WTC11 (cell line): ENCODE measurements around the gene BAIAP2. TPM values are rescaled to one million over a fixed set of nuclear protein-coding genes. Genes with fewer than 3 reads are reported as not detected.

Experiments used
- ATAC-seq: fragments of 200-7000 bp; cut with Tn5 transposase; 2 replicates; pipeline ENCODE4 v1.10.0; 2021; ENCODE audit warnings: mild to moderate bottlenecking, moderate library complexity
- CTCF ChIA-PET: fragments of 300-600 bp; sonication (Branson Sonifier 250); formaldehyde crosslinking; loops from one replicate; lab custom pipeline; 2021; ENCODE audit warnings: antibody characterized with exemption; lab: Charles Lee
- POLR2A ChIA-PET: fragments of 350-600 bp; sonication (Branson Sonifier 250); formaldehyde crosslinking; loops from one replicate; lab custom pipeline; 2021; ENCODE audit warnings: antibody characterized with exemption; lab: Charles Lee
- DNase-seq: peaks from one replicate; pipeline ENCODE4 v3.0.0; 2021; ENCODE audit warnings: low spot score
- H3K27ac Mint-ChIP-seq: 2 replicates; pipeline ENCODE4 v1.8.0; 2021; ENCODE audit warnings: mixed read lengths
- H3K27me3 Mint-ChIP-seq: 2 replicates; pipeline ENCODE4 v1.8.0; 2021; ENCODE audit warnings: low read depth, mild to moderate bottlenecking, moderate library complexity, mixed read lengths
- H3K36me3 Mint-ChIP-seq: 2 replicates; pipeline ENCODE4 v1.8.0; 2021; ENCODE audit warnings: mixed read lengths
- H3K4me1 Mint-ChIP-seq: 2 replicates; pipeline ENCODE4 v1.8.0; 2022; ENCODE audit warnings: mixed read lengths
- H3K4me3 Mint-ChIP-seq: 2 replicates; pipeline ENCODE4 v1.8.0; 2021; ENCODE audit warnings: mild to moderate bottlenecking, moderate library complexity, mixed read lengths
- H3K9me3 Mint-ChIP-seq: 2 replicates; pipeline ENCODE4 v1.8.0; 2021; ENCODE audit warnings: mixed read lengths
- AFF4 ChIP-seq: sonication (generic); formaldehyde crosslinking; IDR thresholded peaks from 2 replicates; pipeline ENCODE4 v1.8.1; 2023; ENCODE audit warnings: mild to moderate bottlenecking, missing genetic modification reagents, borderline replicate concordance
- CREB1 ChIP-seq: sonication (generic); formaldehyde crosslinking; IDR thresholded peaks from 2 replicates; pipeline ENCODE4 v1.8.0; 2023; ENCODE audit warnings: mild to moderate bottlenecking, missing genetic modification reagents
- E2F1 ChIP-seq: sonication (generic); formaldehyde crosslinking; IDR thresholded peaks from 2 replicates; pipeline ENCODE4 v1.8.0; 2022; ENCODE audit warnings: mild to moderate bottlenecking, missing genetic modification reagents
- ESRRA ChIP-seq: sonication (generic); formaldehyde crosslinking; IDR thresholded peaks from 2 replicates; pipeline ENCODE4 v1.8.1; 2022; ENCODE audit warnings: mild to moderate bottlenecking, missing genetic modification reagents, borderline replicate concordance
- JAZF1 ChIP-seq: fragments of 250-450 bp; sonication (Bioruptor Pico); IDR thresholded peaks from 2 replicates; pipeline ENCODE4 v1.9.0; 2021; ENCODE audit warnings: moderate library complexity, mild to moderate bottlenecking, inconsistent platforms
- PRDM15 ChIP-seq: sonication (generic); formaldehyde crosslinking; IDR thresholded peaks from 2 replicates; pipeline ENCODE4 v1.8.0; 2022; ENCODE audit warnings: missing genetic modification reagents
- SMAD3 ChIP-seq: sonication (generic); formaldehyde crosslinking; IDR thresholded peaks from 2 replicates; pipeline ENCODE4 v1.8.0; 2022; ENCODE audit warnings: missing genetic modification reagents, mild to moderate bottlenecking, borderline replicate concordance
- TEAD1 ChIP-seq: sonication (generic); formaldehyde crosslinking; IDR thresholded peaks from 2 replicates; pipeline ENCODE4 v1.8.0; 2022; ENCODE audit warnings: mild to moderate bottlenecking, missing genetic modification reagents
- ZNF423 ChIP-seq: fragments of 250-450 bp; sonication (Bioruptor Pico); IDR thresholded peaks from 2 replicates; pipeline ENCODE4 v2.1.2; 2022; ENCODE audit warnings: mild to moderate bottlenecking, moderate library complexity
- ZNF532 ChIP-seq: fragments of 250-450 bp; sonication (Bioruptor Pico); IDR thresholded peaks from 2 replicates; pipeline ENCODE4 v1.9.0; 2021; ENCODE audit warnings: mild to moderate bottlenecking, borderline replicate concordance
- ZSCAN18 ChIP-seq: fragments of 250-450 bp; sonication (Bioruptor Pico); IDR thresholded peaks from 2 replicates; pipeline ENCODE4 v2.1.2; 2022; ENCODE audit warnings: mild to moderate bottlenecking, moderate library complexity
- total RNA-seq: library from RNA; stranded (reverse); gene quantifications from 3 replicates; pipeline ENCODE4 v1.2.3, GENCODE V29; 2021

The BAIAP2 gene
- total RNA-seq, 1 experiment from 2014 or later: 20.7 TPM

GRCh38 chr17:81160306-81160705, 125.4 kb downstream of the BAIAP2 start:
- no peak for ATAC-seq
- no peaks in the 10 kb centered on the region for H3K9me3 Mint-ChIP-seq
- CTCF ChIA-PET: interaction anchor here (1.6 kb wide), 1 partner anchor 59 kb away, joined by 3 read pairs; no protein-coding TSS in a partner anchor

More at GRCh38 chr17:81160306-81160705, 125.4 kb downstream of the BAIAP2 start:
- Mint-ChIP-seq H3K27ac (no peak overlapping the region), H3K4me1 (no peaks in the 10 kb centered on the region), H3K36me3 (no peaks in the 10 kb centered on the region), H3K4me3 (no peak overlapping the region), H3K27me3 (no peaks in the 10 kb centered on the region; the same call in 1 of the 2 replicates)
- DNase-seq: no peak
- POLR2A ChIA-PET: no interaction called here
- TF ChIP-seq CREB1 (CRISPR knock-in tag) (no peak), AFF4 (CRISPR knock-in tag) (no peak), ESRRA (CRISPR knock-in tag) (no peak), ZNF423 (CRISPR knock-in tag) (no peak), E2F1 (no peak), JAZF1 (no peak), TEAD1 (no peak), ZSCAN18 (CRISPR knock-in tag) (no peak), SMAD3 (no peak), PRDM15 (no peak), ZNF532 (CRISPR knock-in tag) (no peak)
- TF ChIP-seq, all 79 proteins: peak for 0
